ENCODE measurements around the gene STX1B.

The STX1B gene

DNA sequence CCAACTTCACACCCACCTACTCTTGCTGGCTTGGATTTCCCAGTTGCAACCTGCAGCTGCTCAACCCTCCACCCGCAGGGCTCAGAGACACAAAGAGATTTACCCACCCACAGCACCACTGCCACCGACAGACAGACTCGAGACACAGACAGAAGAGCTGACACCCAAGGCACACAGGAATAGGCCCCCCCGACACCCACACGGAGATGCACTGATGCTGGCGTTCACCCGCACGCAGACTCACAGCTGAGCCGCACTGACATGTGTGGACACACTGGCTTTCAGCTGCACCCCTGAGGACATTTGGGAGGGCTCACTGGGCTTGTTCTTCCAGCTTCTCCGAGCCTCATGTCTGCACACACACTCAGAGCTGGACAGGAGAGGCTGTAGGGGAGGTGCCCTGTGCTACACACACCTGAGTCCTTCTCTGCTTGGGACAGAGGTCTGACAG, 8.2 kb downstream of the STX1B start:
- POLR2A ChIA-PET, result interaction anchor here (0.6 kb wide), 2 partner anchors 27 to 283 kb away, joined by 3 to 5 read pairs; no protein-coding TSS in a partner anchor
- 98% methylated on average over 7 of the region's 10 CpGs for WGBS (ENCODE audit: insufficient coverage)
- DNase-seq, result no peak
- peaks cover 0 to 18% (median 0%) of the 10 kb centered on the region in 5 experiments for H3K27me3 ChIP-seq (replicated peaks in 2 of 5; ENCODE audit: control insufficient read depth in 4 of 5, insufficient read depth in 5 of 5, low read length in 4 of 5)
- no peak overlapping the region for H3K4me3 ChIP-seq (ENCODE audit: control insufficient read depth in 1 of 7, extremely low read depth in 1 of 7, insufficient read depth in 4 of 7, low read depth in 2 of 7, low read length in 6 of 7)
- H3K36me3 ChIP-seq (ENCODE audit: control insufficient read depth in 4 of 4, insufficient read depth in 4 of 4, low read length in 3 of 4), result no peaks in the 10 kb centered on the region
- CTCF ChIA-PET, result interaction anchor here (1.2 to 7.5 kb wide), 3 partner anchors 9 to 40 kb away, joined by 3 to 40 read pairs (median 4); partner anchors contain the start of gene HSD3B7
- H3K4me1 ChIP-seq (ENCODE audit: control extremely low read depth in 1 of 4, control insufficient read depth in 4 of 4, insufficient read depth in 4 of 4, low read length in 3 of 4), result peaks cover 0 to 5% (median 4%) of the 10 kb centered on the region in 4 experiments
- no peaks in the 10 kb centered on the region for H3K9me3 ChIP-seq (ENCODE audit: control extremely low read depth in 1 of 5, control insufficient read depth in 4 of 5, insufficient read depth in 2 of 5, low read depth in 1 of 5, low read length in 4 of 5)
- H3K27ac ChIP-seq (ENCODE audit: insufficient read depth in 1 of 2, low read depth in 1 of 2, low read length in 2 of 2, poor library complexity in 1 of 2, severe bottlenecking in 2 of 2), result no peak overlapping the region

DNA sequence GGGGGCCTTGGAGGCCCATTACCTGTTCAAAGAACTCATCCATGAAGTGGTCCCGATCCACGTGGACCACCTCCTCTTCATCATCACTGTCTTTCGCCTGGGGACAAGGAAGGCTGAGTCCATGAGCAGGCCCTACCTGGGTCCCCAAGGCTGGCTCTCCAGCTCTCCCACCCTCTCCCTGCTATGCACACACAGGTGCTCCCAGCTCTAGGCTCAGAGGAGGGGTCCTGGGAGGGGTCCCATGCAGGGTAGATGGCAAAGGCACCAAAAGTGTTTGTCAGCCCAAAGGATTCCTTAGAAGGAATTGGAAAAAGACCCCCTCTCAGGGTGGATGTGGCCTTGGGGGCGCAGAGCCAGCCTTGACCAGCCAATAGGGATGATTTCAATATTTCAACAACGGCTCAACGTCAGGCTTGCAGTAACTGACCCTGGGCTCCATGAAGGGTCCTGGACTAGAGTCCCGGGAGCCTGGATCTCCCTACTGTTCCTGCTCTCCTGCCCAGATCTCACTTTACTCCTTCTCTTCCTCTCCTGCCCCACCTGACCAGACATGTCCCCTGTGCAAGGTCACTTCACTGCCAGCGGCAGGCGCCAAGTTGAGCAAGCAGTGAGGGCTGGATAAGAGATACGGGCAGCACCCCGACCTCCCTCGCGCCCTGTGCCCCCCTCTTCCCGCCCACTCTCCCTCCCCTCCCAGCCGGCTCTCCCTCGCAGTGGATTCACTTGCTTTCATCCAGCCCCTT, 8.8 kb downstream of the STX1B start:
- Histone ChIP-seq H3K9me3 (ENCODE audit: control extremely low read depth in 1 of 5, control insufficient read depth in 4 of 5, insufficient read depth in 2 of 5, low read depth in 1 of 5, low read length in 4 of 5) (no peaks in the 10 kb centered on the region), H3K36me3 (ENCODE audit: control insufficient read depth in 4 of 4, insufficient read depth in 4 of 4, low read length in 3 of 4) (no peaks in the 10 kb centered on the region), H3K27ac (ENCODE audit: insufficient read depth in 1 of 2, low read depth in 1 of 2, low read length in 2 of 2, poor library complexity in 1 of 2, severe bottlenecking in 2 of 2) (no peak overlapping the region), H3K4me1 (ENCODE audit: control extremely low read depth in 1 of 4, control insufficient read depth in 4 of 4, insufficient read depth in 4 of 4, low read length in 3 of 4) (peaks cover 0 to 10% (median 8%) of the 10 kb centered on the region in 4 experiments), H3K4me3 (ENCODE audit: control insufficient read depth in 1 of 7, extremely low read depth in 1 of 7, insufficient read depth in 4 of 7, low read depth in 2 of 7, low read length in 6 of 7) (no peak overlapping the region), H3K27me3 (replicated peaks in 2 of 5; ENCODE audit: control insufficient read depth in 4 of 5, insufficient read depth in 5 of 5, low read length in 4 of 5) (peaks cover 0 to 18% (median 0%) of the 10 kb centered on the region in 5 experiments)
- CTCF ChIA-PET, result interaction anchor here (1.2 to 7.5 kb wide), 3 partner anchors 9 to 40 kb away, joined by 3 to 40 read pairs (median 4); partner anchors contain the start of gene HSD3B7
- DNase-seq, result no peak
- POLR2A ChIA-PET, result interaction anchor here (0.6 kb wide), 1 partner anchor 27 kb away, joined by 5 read pairs; no protein-coding TSS in a partner anchor
- WGBS (ENCODE audit: insufficient coverage), result 91% methylated on average over 15 of the region's 16 CpGs

DNA sequence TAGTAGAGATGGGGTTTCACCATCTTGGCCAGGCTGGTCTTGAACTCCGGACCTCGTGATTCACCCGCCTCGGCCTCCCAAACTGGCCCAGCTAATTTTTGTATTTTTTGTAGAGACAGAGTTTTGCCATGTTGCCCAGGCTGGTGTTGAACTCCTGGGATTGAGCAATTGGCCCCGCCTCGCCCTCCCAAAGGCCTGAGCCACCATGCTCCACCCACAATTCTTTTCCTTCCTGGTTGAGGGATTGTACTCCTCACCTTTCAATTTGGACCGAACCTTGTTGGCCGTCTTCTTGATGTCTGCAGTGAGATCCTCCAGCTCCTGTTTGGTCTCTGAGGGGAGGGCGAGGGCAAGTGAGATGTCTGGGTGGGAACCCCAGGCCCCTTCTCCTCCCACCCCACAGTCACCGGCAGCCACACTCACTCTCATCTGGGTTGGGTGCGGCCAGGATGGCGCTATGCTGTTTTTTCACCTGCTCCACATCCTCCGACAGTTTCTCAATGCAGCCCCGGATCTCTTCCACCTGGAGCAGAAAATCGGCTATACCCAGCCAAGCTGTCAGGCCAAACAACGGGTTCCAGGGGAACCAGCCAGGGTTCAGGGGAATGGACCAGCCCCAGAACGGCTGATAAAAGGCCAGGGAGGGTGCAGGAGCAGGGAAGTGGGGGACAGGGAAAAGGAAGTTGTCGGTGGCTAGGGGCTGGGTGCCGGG, 9.6 kb downstream of the STX1B start:
- ChIA-PET CTCF (interaction anchor here (7.5 kb wide), 1 partner anchor 17 kb away, joined by 40 read pairs; the partner anchor contains the start of gene HSD3B7), POLR2A (no interaction called here)
- Histone ChIP-seq H3K27me3 (replicated peaks in 2 of 5; ENCODE audit: control insufficient read depth in 4 of 5, insufficient read depth in 5 of 5, low read length in 4 of 5) (peaks cover 0 to 18% (median 0%) of the 10 kb centered on the region in 5 experiments), H3K4me1 (ENCODE audit: control extremely low read depth in 1 of 4, control insufficient read depth in 4 of 4, insufficient read depth in 4 of 4, low read length in 3 of 4) (peaks cover 0 to 16% (median 13%) of the 10 kb centered on the region in 4 experiments), H3K27ac (ENCODE audit: insufficient read depth in 1 of 2, low read depth in 1 of 2, low read length in 2 of 2, poor library complexity in 1 of 2, severe bottlenecking in 2 of 2) (no peak overlapping the region), H3K9me3 (ENCODE audit: control extremely low read depth in 1 of 5, control insufficient read depth in 4 of 5, insufficient read depth in 2 of 5, low read depth in 1 of 5, low read length in 4 of 5) (no peaks in the 10 kb centered on the region), H3K4me3 (ENCODE audit: control insufficient read depth in 1 of 7, extremely low read depth in 1 of 7, insufficient read depth in 4 of 7, low read depth in 2 of 7, low read length in 6 of 7) (no peak overlapping the region), H3K36me3 (ENCODE audit: control insufficient read depth in 4 of 4, insufficient read depth in 4 of 4, low read length in 3 of 4) (no peaks in the 10 kb centered on the region)
- 94% methylated on average over 13 of the region's 19 CpGs for WGBS (ENCODE audit: insufficient coverage)
- DNase-seq, result no peak

- H3K27me3 ChIP-seq (replicated peaks in 2 of 5; ENCODE audit: control insufficient read depth in 4 of 5, insufficient read depth in 5 of 5, low read length in 4 of 5), result peaks cover 0 to 15% (median 0%) of the 10 kb centered on the region in 5 experiments
- ChIA-PET POLR2A (interaction anchor here (1.1 kb wide), 1 partner anchor 10 kb away, joined by 3 read pairs; no protein-coding TSS in a partner anchor), CTCF (interaction anchor here (1.0 to 7.5 kb wide), 5 partner anchors 15 to 335 kb away, joined by 3 to 40 read pairs (median 3); partner anchors contain the start of gene HSD3B7)
- H3K9me3 ChIP-seq (ENCODE audit: control extremely low read depth in 1 of 5, control insufficient read depth in 4 of 5, insufficient read depth in 2 of 5, low read depth in 1 of 5, low read length in 4 of 5), result no peaks in the 10 kb centered on the region
- H3K27ac ChIP-seq (ENCODE audit: insufficient read depth in 1 of 2, low read depth in 1 of 2, low read length in 2 of 2, poor library complexity in 1 of 2, severe bottlenecking in 2 of 2), result no peak overlapping the region
- 89% methylated on average over 6 of the region's 6 CpGs for WGBS (ENCODE audit: insufficient coverage)
- no peak overlapping the region for H3K4me3 ChIP-seq (ENCODE audit: control insufficient read depth in 1 of 7, extremely low read depth in 1 of 7, insufficient read depth in 4 of 7, low read depth in 2 of 7, low read length in 6 of 7)
- no peaks in the 10 kb centered on the region for H3K36me3 ChIP-seq (ENCODE audit: control insufficient read depth in 4 of 4, insufficient read depth in 4 of 4, low read length in 3 of 4)
- DNase-seq, result no peak
- peaks cover 0 to 16% (median 13%) of the 10 kb centered on the region in 4 experiments for H3K4me1 ChIP-seq (ENCODE audit: control extremely low read depth in 1 of 4, control insufficient read depth in 4 of 4, insufficient read depth in 4 of 4, low read length in 3 of 4)
Observed at GRCh38 chr16:30998852-30999761, 11.3 kb downstream of the STX1B start.

GRCh38 chr16:30997725-30998711, 12.4 kb downstream of the STX1B start:
- POLR2A ChIA-PET, result interaction anchor here (1.1 kb wide), 1 partner anchor 11 kb away, joined by 3 read pairs; no protein-coding TSS in a partner anchor
- no peaks in the 10 kb centered on the region for H3K36me3 ChIP-seq (ENCODE audit: control insufficient read depth in 4 of 4, insufficient read depth in 4 of 4, low read length in 3 of 4)
- H3K9me3 ChIP-seq (ENCODE audit: control extremely low read depth in 1 of 5, control insufficient read depth in 4 of 5, insufficient read depth in 2 of 5, low read depth in 1 of 5, low read length in 4 of 5), result no peaks in the 10 kb centered on the region
- H3K4me3 ChIP-seq (ENCODE audit: control insufficient read depth in 1 of 7, extremely low read depth in 1 of 7, insufficient read depth in 4 of 7, low read depth in 2 of 7, low read length in 6 of 7), result peak overlapping the region; percentile 21 to 86 (median 69)
- DNase-seq, result no peak
- WGBS (ENCODE audit: insufficient coverage), result 92% methylated on average over 19 of the region's 21 CpGs
- H3K4me1 ChIP-seq (ENCODE audit: control extremely low read depth in 1 of 4, control insufficient read depth in 4 of 4, insufficient read depth in 4 of 4, low read length in 3 of 4), result peaks cover 0 to 21% (median 17%) of the 10 kb centered on the region in 4 experiments
- H3K27me3 ChIP-seq (replicated peaks in 2 of 5; ENCODE audit: control insufficient read depth in 4 of 5, insufficient read depth in 5 of 5, low read length in 4 of 5), result peaks cover 0 to 15% (median 0%) of the 10 kb centered on the region in 5 experiments
- H3K27ac ChIP-seq (ENCODE audit: insufficient read depth in 1 of 2, low read depth in 1 of 2, low read length in 2 of 2, poor library complexity in 1 of 2, severe bottlenecking in 2 of 2), result no peak overlapping the region
- CTCF ChIA-PET, result interaction anchor here (1.0 to 7.5 kb wide), 5 partner anchors 12 to 336 kb away, joined by 3 to 40 read pairs (median 3); partner anchors contain the start of gene HSD3B7
